ENCODE data around the gene NDUFS4.

DNA sequence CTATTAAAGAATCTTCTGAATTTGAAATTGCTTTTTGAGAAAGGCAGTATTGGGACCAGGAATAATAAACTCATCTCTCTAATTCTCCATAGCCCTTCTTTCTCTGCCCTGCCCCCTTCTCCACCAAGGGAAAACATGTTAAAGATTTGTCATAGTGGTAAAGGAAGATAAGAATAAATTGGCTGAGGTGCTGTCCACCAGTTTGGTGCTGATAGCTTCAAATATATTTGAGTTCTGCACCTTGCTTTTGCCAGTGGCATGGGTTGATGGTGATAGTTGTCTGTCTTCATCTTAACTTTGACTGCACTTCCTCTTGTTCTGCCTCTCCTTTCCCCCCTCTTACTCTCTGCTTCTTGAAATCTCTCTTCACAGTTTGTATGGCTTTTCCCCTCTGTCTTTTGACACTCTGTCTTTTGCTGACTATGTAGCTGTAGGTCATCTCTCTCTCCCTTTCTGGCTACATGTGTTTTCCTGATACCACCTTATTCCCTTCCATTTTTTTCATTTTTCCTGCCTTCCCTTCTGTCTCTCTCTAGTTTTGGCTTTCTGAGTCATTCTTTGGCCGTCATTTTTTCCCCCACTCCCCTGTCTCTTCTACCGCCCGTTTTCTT lies 56.6 kb downstream of the NDUFS4 start:
- TF ChIP-seq, protein P1, sequence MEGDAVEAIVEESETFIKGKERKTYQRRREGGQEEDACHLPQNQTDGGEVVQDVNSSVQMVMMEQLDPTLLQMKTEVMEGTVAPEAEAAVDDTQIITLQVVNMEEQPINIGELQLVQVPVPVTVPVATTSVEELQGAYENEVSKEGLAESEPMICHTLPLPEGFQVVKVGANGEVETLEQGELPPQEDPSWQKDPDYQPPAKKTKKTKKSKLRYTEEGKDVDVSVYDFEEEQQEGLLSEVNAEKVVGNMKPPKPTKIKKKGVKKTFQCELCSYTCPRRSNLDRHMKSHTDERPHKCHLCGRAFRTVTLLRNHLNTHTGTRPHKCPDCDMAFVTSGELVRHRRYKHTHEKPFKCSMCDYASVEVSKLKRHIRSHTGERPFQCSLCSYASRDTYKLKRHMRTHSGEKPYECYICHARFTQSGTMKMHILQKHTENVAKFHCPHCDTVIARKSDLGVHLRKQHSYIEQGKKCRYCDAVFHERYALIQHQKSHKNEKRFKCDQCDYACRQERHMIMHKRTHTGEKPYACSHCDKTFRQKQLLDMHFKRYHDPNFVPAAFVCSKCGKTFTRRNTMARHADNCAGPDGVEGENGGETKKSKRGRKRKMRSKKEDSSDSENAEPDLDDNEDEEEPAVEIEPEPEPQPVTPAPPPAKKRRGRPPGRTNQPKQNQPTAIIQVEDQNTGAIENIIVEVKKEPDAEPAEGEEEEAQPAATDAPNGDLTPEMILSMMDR (IDR thresholded peaks at IDR 0.05; ENCODE audit: poor library complexity), result no peak
- no peak for TF ChIP-seq EZH2 (IDR thresholded peaks at IDR 0.05; ENCODE audit: borderline replicate concordance)
- no peak for TF ChIP-seq EZH2phosphoT487 (IDR thresholded peaks at IDR 0.05; ENCODE audit: low read depth, severe bottlenecking, unreplicated experiment)
